Neural cell (in vitro differentiated cells): ENCODE data around the gene GRK4. TPM values are rescaled to one million over a fixed set of nuclear protein-coding genes. Genes with fewer than 3 reads are reported as not detected.

Source experiments
- H2AFZ ChIP-seq: fragments of 200-600, 300-800 bp; sonication (generic), shearing (Covaris generic); 2 replicates; pipeline ENCODE4 v1.6.0; 2014; ENCODE audit warnings: low read depth, mild to moderate bottlenecking, antibody characterized with exemption, low read length, moderate library complexity
- H3F3A ChIP-seq: fragments of 200-600 bp; shearing (Covaris generic); 2 replicates; pipeline ENCODE4 v1.6.1; 2016; ENCODE audit warnings: mild to moderate bottlenecking, moderate library complexity, mixed read lengths, antibody characterized with exemption, low read length; ENCODE audit not compliant: insufficient read depth, poor library complexity, severe bottlenecking
- H3K27ac ChIP-seq: fragments of 200-600, 300-800 bp; sonication (generic), shearing (Covaris generic); 2 replicates; pipeline ENCODE4 v1.5.1; 2014; ENCODE audit warnings: mild to moderate bottlenecking, low read length, moderate library complexity
- H3K27me3 ChIP-seq: fragments of 300-800, 200-600 bp; sonication (generic), shearing (Covaris generic); 2 replicates; pipeline ENCODE4 v1.6.0; 2014; ENCODE audit warnings: mild to moderate bottlenecking, low read depth, low read length, moderate library complexity; ENCODE audit not compliant: insufficient read depth
- H3K36me3 ChIP-seq: fragments of 300-800, 200-600 bp; sonication (generic), shearing (Covaris generic); 2 replicates; pipeline ENCODE4 v1.5.1; 2014; ENCODE audit warnings: mild to moderate bottlenecking, antibody characterized with exemption, low read length, moderate library complexity; ENCODE audit not compliant: insufficient read depth
- H3K4me2 ChIP-seq: fragments of 300-800, 200-600 bp; sonication (generic), shearing (Covaris generic); 2 replicates; pipeline ENCODE4 v1.6.0; 2014; ENCODE audit warnings: mild to moderate bottlenecking, low read length
- H3K4me3 ChIP-seq: fragments of 300-800, 200-600 bp; sonication (generic), shearing (Covaris generic); 2 replicates; pipeline ENCODE4 v1.5.1; 2014; ENCODE audit warnings: mild to moderate bottlenecking, low read length, moderate library complexity
- H3K79me2 ChIP-seq: fragments of 200-600 bp; shearing (Covaris generic); replicated peaks from 2 replicates; pipeline ENCODE4 v1.6.0; 2014; ENCODE audit warnings: mild to moderate bottlenecking, low read length, moderate library complexity; ENCODE audit not compliant: insufficient read depth
- H3K9ac ChIP-seq: fragments of 300-800, 200-600 bp; sonication (generic), shearing (Covaris generic); 2 replicates; pipeline ENCODE4 v1.6.1; 2016; ENCODE audit warnings: mild to moderate bottlenecking, low read length, mixed read lengths
- H3K9me2 ChIP-seq: fragments of 200-600 bp; shearing (Covaris generic); 2 replicates; pipeline ENCODE4 v1.6.1; 2016; ENCODE audit warnings: mild to moderate bottlenecking, low read length, mixed read lengths; ENCODE audit not compliant: insufficient read depth
- H3K9me3 ChIP-seq: fragments of 200-600, 300-800 bp; sonication (generic), shearing (Covaris generic); 2 replicates; pipeline ENCODE4 v1.6.1; 2016; ENCODE audit warnings: mild to moderate bottlenecking, mixed run types, low read length, moderate library complexity, mixed read lengths
- H4K20me1 ChIP-seq: fragments of 200-600 bp; shearing (Covaris generic); 2 replicates; pipeline ENCODE4 v1.6.1; 2016; ENCODE audit warnings: mild to moderate bottlenecking, mixed run types; ENCODE audit not compliant: insufficient read depth
- EP300 ChIP-seq: fragments of 450-650 bp; conservative IDR thresholded peaks from 2 replicates; pipeline ENCODE4 v1.6.1; 2014; ENCODE audit warnings: antibody characterized with exemption, mild to moderate bottlenecking, moderate library complexity; ENCODE audit not compliant: poor library complexity, severe bottlenecking
- MXI1 ChIP-seq: fragments of 450-650 bp; conservative IDR thresholded peaks from 2 replicates; pipeline ENCODE4 v1.6.1; 2014; ENCODE audit warnings: antibody characterized with exemption, mild to moderate bottlenecking; ENCODE audit not compliant: poor library complexity, severe bottlenecking
- POLR2AphosphoS5 ChIP-seq: IDR thresholded peaks from 2 replicates; pipeline ENCODE4 v1.6.1; 2012
- RAD21 ChIP-seq: fragments of 450-650 bp; conservative IDR thresholded peaks from 2 replicates; pipeline ENCODE4 v1.6.1; 2014; ENCODE audit warnings: antibody characterized with exemption, mild to moderate bottlenecking, moderate library complexity
- REST ChIP-seq: IDR thresholded peaks from 2 replicates; pipeline ENCODE4 v1.6.1; 2012; ENCODE audit warnings: borderline replicate concordance
- SMC3 ChIP-seq: fragments of 450-650 bp; conservative IDR thresholded peaks from 2 replicates; pipeline ENCODE4 v1.6.1; 2014; ENCODE audit warnings: antibody characterized with exemption, mild to moderate bottlenecking, moderate library complexity; ENCODE audit not compliant: poor library complexity
- TAF1 ChIP-seq: IDR thresholded peaks from 2 replicates; pipeline ENCODE4 v1.6.1; 2012; ENCODE audit warnings: low read depth
- polyA plus RNA-seq: library from polyadenylated mRNA; depleted of rRNA; stranded (reverse); fragments of >200 nt; gene quantifications from 2 replicates; pipeline ENCODE4 v1.2.3, GENCODE V29; 2014
- TF ChIP-seq, protein P1 (sequence below): fragments of 450-650 bp; IDR thresholded peaks from 2 replicates; pipeline ENCODE4 v1.5.1; 2014; ENCODE audit warnings: antibody characterized with exemption, mild to moderate bottlenecking, moderate library complexity; ENCODE audit not compliant: poor library complexity, severe bottlenecking

GRK4 gene
- polyA plus RNA-seq, 1 donor from 2014 or later = 17.4 TPM

DNA sequence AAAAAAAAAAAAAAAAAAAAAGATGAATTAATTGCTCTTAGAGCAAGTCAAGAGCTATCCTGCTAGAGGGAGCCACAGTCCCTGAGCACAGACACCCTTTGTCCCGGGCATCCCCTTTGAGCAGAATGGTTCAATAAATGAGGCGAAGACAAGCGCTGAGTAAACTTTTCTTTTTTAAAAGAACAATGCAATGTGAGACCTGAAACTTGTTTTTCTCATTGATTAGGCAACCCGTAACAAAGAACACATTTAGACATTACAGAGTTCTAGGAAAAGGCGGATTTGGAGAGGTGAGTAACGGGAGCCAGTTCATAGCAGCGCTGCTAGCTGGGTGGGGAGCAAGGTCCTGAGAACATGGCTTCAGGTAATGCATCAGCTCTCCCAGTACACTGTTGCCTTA, 46.1 kb downstream of the GRK4 start:
- Histone ChIP-seq H3K9ac (no peak overlapping the region), H3K79me2 (no peaks in the 10 kb centered on the region), H3K27ac (no peak overlapping the region), H3K9me2 (no peaks in the 10 kb centered on the region), H3K4me2 (no peak overlapping the region), H3K36me3 (no peaks in the 10 kb centered on the region), H3K4me3 (no peak overlapping the region), H4K20me1 (no peaks in the 10 kb centered on the region), H3F3A (no peaks in the 10 kb centered on the region), H3K9me3 (no peaks in the 10 kb centered on the region), H3K27me3 (no peaks in the 10 kb centered on the region), H2AFZ (no peak overlapping the region)
- TF ChIP-seq SMC3 = no peak

- no peaks in the 10 kb centered on the region for H4K20me1 ChIP-seq
- H3K9me2 ChIP-seq = no peaks in the 10 kb centered on the region
- no peaks in the 10 kb centered on the region for H3K79me2 ChIP-seq
- no peak for TF ChIP-seq MXI1
- no peak for TF ChIP-seq RAD21
- TF ChIP-seq, protein P1, sequence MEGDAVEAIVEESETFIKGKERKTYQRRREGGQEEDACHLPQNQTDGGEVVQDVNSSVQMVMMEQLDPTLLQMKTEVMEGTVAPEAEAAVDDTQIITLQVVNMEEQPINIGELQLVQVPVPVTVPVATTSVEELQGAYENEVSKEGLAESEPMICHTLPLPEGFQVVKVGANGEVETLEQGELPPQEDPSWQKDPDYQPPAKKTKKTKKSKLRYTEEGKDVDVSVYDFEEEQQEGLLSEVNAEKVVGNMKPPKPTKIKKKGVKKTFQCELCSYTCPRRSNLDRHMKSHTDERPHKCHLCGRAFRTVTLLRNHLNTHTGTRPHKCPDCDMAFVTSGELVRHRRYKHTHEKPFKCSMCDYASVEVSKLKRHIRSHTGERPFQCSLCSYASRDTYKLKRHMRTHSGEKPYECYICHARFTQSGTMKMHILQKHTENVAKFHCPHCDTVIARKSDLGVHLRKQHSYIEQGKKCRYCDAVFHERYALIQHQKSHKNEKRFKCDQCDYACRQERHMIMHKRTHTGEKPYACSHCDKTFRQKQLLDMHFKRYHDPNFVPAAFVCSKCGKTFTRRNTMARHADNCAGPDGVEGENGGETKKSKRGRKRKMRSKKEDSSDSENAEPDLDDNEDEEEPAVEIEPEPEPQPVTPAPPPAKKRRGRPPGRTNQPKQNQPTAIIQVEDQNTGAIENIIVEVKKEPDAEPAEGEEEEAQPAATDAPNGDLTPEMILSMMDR = no peak
- H3F3A ChIP-seq = no peaks in the 10 kb centered on the region
- no peak overlapping the region for H2AFZ ChIP-seq
- no peak overlapping the region for H3K4me3 ChIP-seq
- H3K36me3 ChIP-seq = no peaks in the 10 kb centered on the region
- no peaks in the 10 kb centered on the region for H3K27me3 ChIP-seq
- no peaks in the 10 kb centered on the region for H3K9me3 ChIP-seq
- no peak overlapping the region for H3K27ac ChIP-seq
- no peak overlapping the region for H3K9ac ChIP-seq
- no peak overlapping the region for H3K4me2 ChIP-seq
Observed at GRCh38 chr4:3010577-3010976, 47.2 kb downstream of the GRK4 start.

- H4K20me1 ChIP-seq = no peaks in the 10 kb centered on the region
- no peaks in the 10 kb centered on the region for H3K9me2 ChIP-seq
- no peak overlapping the region for H3K4me3 ChIP-seq
- H2AFZ ChIP-seq = no peak overlapping the region
- H3K27ac ChIP-seq = no peak overlapping the region
- no peaks in the 10 kb centered on the region for H3K36me3 ChIP-seq
- H3K79me2 ChIP-seq = no peaks in the 10 kb centered on the region
- H3K27me3 ChIP-seq = no peaks in the 10 kb centered on the region
- H3F3A ChIP-seq = no peaks in the 10 kb centered on the region
- no peaks in the 10 kb centered on the region for H3K9me3 ChIP-seq
- H3K9ac ChIP-seq = no peak overlapping the region
- H3K4me2 ChIP-seq = no peak overlapping the region
- TF ChIP-seq, protein P1 = no peak
- TF ChIP-seq MXI1 (no peak), RAD21 (no peak), EP300 (no peak), REST (no peak), TAF1 (no peak), POLR2AphosphoS5 (no peak)
Observed at GRCh38 chr4:3010998-3011397, 47.6 kb downstream of the GRK4 start.
